ENCODE results near the gene ATP1A1.

GRCh38 chr1:116372191-116372590, 853 bp upstream of the ATP1A1 start:
- no peak for TF ChIP-seq POLR2A (IDR thresholded peaks at IDR 0.05; ENCODE audit: low read depth, low read length)
- no peak for TF ChIP-seq POLR2AphosphoS5 (IDR thresholded peaks at IDR 0.05; ENCODE audit: low read depth, low read length)
- TF ChIP-seq PAX5 (IDR thresholded peaks at IDR 0.05; ENCODE audit: insufficient read depth, low read length, severe bottlenecking): no peak
- TF ChIP-seq TAF1 (IDR thresholded peaks at IDR 0.05; ENCODE audit: low read depth, low read length): no peak
- no peak for TF ChIP-seq POU2F2 (IDR thresholded peaks at IDR 0.05; ENCODE audit: low read depth, low read length)
- no peak for TF ChIP-seq SPI1 (IDR thresholded peaks at IDR 0.05; ENCODE audit: low read depth, low read length)
